ENCODE measurements around the gene MRPL54. TPM values are rescaled to one million over a fixed set of nuclear protein-coding genes. Genes with fewer than 3 reads are reported as not detected.

Gene MRPL54
- total RNA-seq, 2 experiments from 2014 or later, result 47.4 to 50.9 TPM

- ATAC-seq, result no peak
- peaks cover 6% of the 10 kb centered on the region for H3K4me1 Mint-ChIP-seq (ENCODE audit: low read depth)
- intact Hi-C loops (cut with micrococcal nuclease), result no loop called here
- CTCF ChIA-PET, result interaction anchor here (1.3 kb wide), 1 partner anchor 17 kb away, joined by 3 read pairs; no protein-coding TSS in a partner anchor
- H3K27me3 Mint-ChIP-seq, result peaks cover 13% of the 10 kb centered on the region
- POLR2A ChIA-PET, result no interaction called here
- H3K4me3 Mint-ChIP-seq, result no peak overlapping the region
- no peak for DNase-seq
- no peaks in the 10 kb centered on the region for H3K36me3 Mint-ChIP-seq (ENCODE audit: low read depth)
- H3K9me3 Mint-ChIP-seq, result no peaks in the 10 kb centered on the region
- no peak for TF ChIP-seq CTCF (IDR thresholded peaks at IDR 0.05)
- no peak overlapping the region for H3K27ac Mint-ChIP-seq
Observed at GRCh38 chr19:3723883-3724282, 38.6 kb upstream of the MRPL54 start.

DNA sequence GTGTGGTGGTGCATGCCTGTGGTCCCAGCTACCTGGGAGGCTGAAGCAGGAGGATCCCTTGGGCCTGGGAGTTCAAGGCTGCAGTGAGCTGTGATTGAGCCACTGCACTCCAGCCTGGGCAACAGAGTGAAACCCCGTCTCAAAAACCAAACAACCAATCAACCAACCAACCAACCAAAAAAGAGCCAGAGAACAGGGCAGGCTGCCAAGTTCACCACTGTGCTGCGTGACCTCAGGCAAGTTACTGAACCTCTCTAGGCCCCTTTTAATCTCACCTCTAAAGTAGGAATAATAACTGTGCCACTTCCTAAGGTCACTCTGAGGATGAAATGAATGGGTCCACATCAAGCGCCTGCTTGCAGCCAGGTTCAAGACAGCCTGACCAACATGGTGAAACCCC is 37.4 kb upstream of the MRPL54 start:
- peaks cover 9% of the 10 kb centered on the region for H3K27me3 Mint-ChIP-seq
- H3K36me3 Mint-ChIP-seq (ENCODE audit: low read depth), result no peaks in the 10 kb centered on the region
- intact Hi-C loops (cut with micrococcal nuclease), result no loop called here
- ATAC-seq (no peak), DNase-seq (no peak)
- CTCF ChIA-PET, result interaction anchor here (0.6 kb wide), 1 partner anchor 34 kb away, joined by 3 read pairs; no protein-coding TSS in a partner anchor
- H3K4me3 Mint-ChIP-seq, result no peak overlapping the region
- H3K9me3 Mint-ChIP-seq, result no peaks in the 10 kb centered on the region
- no peak for TF ChIP-seq CTCF (IDR thresholded peaks at IDR 0.05)
- H3K4me1 Mint-ChIP-seq (ENCODE audit: low read depth), result peaks cover 6% of the 10 kb centered on the region
- H3K27ac Mint-ChIP-seq, result no peak overlapping the region
- POLR2A ChIA-PET, result interaction anchor here (0.7 kb wide), 1 partner anchor 58 kb away, joined by 4 read pairs; no protein-coding TSS in a partner anchor

- ChIA-PET POLR2A (interaction anchor here (0.7 kb wide), 1 partner anchor 58 kb away, joined by 4 read pairs; no protein-coding TSS in a partner anchor), CTCF (interaction anchor here (0.6 kb wide), 1 partner anchor 74 kb away, joined by 3 read pairs; no protein-coding TSS in a partner anchor)
- Mint-ChIP-seq H3K27me3 (peaks cover 9% of the 10 kb centered on the region), H3K9me3 (no peaks in the 10 kb centered on the region), H3K36me3 (ENCODE audit: low read depth) (no peaks in the 10 kb centered on the region), H3K4me1 (ENCODE audit: low read depth) (peaks cover 6% of the 10 kb centered on the region), H3K27ac (no peak overlapping the region), H3K4me3 (no peak overlapping the region)
- intact Hi-C loops (cut with micrococcal nuclease), result no loop called here
- no peak for TF ChIP-seq CTCF (IDR thresholded peaks at IDR 0.05)
- ATAC-seq (no peak), DNase-seq (no peak)
Observed at GRCh38 chr19:3725640-3726310, 36.7 kb upstream of the MRPL54 start.

DNA sequence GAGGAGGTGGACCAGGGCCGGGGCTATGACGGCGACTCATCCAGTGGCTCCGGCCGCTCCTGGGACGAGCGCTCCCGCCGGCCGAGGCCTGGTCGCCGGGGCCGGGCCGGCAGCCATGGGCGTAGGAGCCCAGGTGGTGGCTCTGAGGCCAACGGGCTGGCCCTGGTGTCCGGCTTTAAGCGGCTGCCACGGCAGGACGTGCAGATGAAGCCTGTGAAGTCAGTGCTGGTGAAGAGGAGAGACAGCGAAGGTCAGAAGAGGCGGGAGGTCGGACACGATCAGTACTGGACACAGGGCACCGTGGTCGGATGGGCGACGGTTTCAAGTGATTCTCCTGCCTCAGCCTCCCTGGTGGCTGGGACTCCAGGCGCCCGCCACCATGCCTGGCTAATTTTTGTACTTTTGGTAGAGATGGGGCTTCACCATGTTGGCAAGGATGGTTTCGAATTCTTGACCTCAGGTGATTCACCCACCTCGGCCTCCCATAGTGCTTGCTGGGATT is 32.0 kb upstream of the MRPL54 start:
- DNase-seq, result no peak
- Mint-ChIP-seq H3K27me3 (no peaks in the 10 kb centered on the region), H3K9me3 (no peaks in the 10 kb centered on the region), H3K27ac (no peak overlapping the region), H3K4me1 (ENCODE audit: low read depth) (no peaks in the 10 kb centered on the region), H3K36me3 (ENCODE audit: low read depth) (no peaks in the 10 kb centered on the region), H3K4me3 (no peak overlapping the region)
- CTCF ChIA-PET, result no interaction called here
- intact Hi-C loops (cut with micrococcal nuclease), result no loop called here
- no peak for ATAC-seq
- TF ChIP-seq CTCF (IDR thresholded peaks at IDR 0.05), result no peak
- POLR2A ChIA-PET, result no interaction called here

- TF ChIP-seq CTCF (IDR thresholded peaks at IDR 0.05), result no peak
- POLR2A ChIA-PET, result interaction anchor here (1.0 kb wide), 1 partner anchor 24 kb away, joined by 3 read pairs; no protein-coding TSS in a partner anchor
- H3K4me1 Mint-ChIP-seq (ENCODE audit: low read depth), result no peaks in the 10 kb centered on the region
- H3K9me3 Mint-ChIP-seq, result no peaks in the 10 kb centered on the region
- ATAC-seq (no peak), DNase-seq (no peak)
- H3K27ac Mint-ChIP-seq, result no peak overlapping the region
- no peaks in the 10 kb centered on the region for H3K36me3 Mint-ChIP-seq (ENCODE audit: low read depth)
- no peak overlapping the region for H3K4me3 Mint-ChIP-seq
- H3K27me3 Mint-ChIP-seq, result no peaks in the 10 kb centered on the region
- intact Hi-C loops (cut with micrococcal nuclease), result no loop called here
- CTCF ChIA-PET, result no interaction called here
Observed at GRCh38 chr19:3732108-3732507, 30.4 kb upstream of the MRPL54 start.

Measured in activated CD8-positive, alpha-beta T cell treated with anti-CD3 and anti-CD28 coated beads for 36 hours (primary cell).